Measurements from ENCODE around the gene BCR.
A peak's percentile ranks its signal among the peaks of the same experiment; 100 is the strongest.

The BCR gene

GRCh38 chr22:23178512-23179254 is 1.6 kb upstream of the BCR start:
- DNase-seq, result peak; percentile 62

DNA sequence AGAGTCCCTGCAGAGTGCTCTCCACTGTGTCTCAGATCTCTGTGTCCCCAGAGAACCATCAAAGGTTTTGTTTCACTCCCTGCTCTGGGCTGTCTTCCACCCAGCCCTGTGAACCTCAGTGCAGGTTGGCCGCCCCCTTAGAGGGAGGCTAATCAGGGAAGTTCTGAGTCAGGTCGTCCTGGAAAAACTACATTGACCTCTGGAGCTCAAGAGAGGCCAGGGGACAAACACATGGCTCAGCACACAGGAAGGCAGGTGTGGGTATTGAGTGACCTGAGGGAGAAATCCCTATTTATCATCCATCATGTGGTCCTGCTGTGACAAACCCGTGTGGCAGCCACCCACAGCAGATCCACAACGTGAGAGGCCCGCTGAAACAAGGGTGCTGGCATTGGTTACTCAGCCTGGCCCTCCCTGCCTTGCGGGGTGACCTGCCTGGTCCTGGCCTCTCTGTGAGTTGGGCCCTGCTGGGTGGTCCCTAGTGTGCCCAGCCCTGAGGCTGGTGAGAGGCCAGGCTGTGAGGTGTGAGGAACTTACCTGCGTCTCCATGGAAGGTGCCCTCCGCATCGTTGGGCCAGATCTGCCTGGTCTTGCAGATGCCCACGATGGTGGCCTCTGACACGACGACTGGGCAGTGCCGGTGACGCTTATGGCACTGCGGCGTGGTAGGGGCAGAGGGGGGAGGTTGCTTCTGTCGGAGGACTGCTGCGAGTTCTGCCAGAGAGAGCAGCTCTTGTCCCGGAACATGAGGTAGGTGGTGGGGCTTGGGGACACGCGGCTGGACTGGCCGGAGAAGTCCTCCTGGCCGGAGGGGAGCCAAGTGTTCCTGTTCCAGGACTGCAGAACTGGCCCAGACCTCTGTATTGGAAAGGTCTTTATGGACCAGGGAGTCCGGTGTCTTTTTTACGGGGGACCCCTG is 669 bp upstream of the BCR start:
- DNase-seq, result no peak

DNA sequence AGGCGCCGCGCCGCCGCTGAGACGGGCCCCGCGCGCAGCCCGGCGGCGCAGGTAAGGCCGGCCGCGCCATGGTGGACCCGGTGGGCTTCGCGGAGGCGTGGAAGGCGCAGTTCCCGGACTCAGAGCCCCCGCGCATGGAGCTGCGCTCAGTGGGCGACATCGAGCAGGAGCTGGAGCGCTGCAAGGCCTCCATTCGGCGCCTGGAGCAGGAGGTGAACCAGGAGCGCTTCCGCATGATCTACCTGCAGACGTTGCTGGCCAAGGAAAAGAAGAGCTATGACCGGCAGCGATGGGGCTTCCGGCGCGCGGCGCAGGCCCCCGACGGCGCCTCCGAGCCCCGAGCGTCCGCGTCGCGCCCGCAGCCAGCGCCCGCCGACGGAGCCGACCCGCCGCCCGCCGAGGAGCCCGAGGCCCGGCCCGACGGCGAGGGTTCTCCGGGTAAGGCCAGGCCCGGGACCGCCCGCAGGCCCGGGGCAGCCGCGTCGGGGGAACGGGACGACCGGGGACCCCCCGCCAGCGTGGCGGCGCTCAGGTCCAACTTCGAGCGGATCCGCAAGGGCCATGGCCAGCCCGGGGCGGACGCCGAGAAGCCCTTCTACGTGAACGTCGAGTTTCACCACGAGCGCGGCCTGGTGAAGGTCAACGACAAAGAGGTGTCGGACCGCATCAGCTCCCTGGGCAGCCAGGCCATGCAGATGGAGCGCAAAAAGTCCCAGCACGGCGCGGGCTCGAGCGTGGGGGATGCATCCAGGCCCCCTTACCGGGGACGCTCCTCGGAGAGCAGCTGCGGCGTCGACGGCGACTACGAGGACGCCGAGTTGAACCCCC is 798 bp downstream of the BCR start:
- no peak for DNase-seq

- no peak for DNase-seq
Measured at GRCh38 chr22:23181721-23182308, 1.5 kb downstream of the BCR start.

GRCh38 chr22:23182309-23183060 is 2.2 kb downstream of the BCR start:
- DNase-seq, result peak; percentile 48

DNA sequence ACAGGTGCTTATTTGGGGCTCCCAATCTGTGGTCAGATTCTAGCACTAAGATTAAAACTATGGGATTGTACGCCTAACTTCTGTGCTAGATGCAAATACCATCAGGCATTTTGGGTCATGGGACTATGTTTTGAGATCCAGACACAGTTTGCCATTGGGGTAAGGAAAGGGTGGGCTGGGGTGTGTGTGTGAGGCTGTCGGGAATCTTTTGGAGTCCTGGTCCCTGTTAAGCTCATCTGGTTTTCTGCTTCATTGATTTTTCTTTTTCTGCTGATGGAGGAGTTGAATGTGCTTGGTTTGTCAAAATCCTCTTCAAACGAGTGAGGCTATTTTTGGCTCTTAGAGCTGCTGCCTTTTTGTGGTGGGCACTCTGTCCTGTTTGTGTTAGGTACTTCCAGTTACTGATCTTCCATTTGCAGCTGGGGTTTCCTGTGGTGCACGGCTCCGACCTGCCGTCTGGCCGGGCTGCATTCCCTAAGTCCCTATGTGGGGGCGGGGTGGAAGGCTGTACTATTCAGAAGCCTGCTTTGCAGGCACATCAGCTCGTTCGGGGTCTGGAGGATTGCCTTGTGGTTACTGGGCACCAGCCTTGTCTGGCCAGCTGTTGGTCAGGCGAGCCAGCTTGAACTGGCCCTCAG is 2.9 kb downstream of the BCR start:
- DNase-seq, result no peak

- no peak for DNase-seq
Measured at GRCh38 chr22:23184100-23184763, 3.9 kb downstream of the BCR start.

- no peak for DNase-seq
Measured at GRCh38 chr22:23184764-23185113, 4.4 kb downstream of the BCR start.

DNA sequence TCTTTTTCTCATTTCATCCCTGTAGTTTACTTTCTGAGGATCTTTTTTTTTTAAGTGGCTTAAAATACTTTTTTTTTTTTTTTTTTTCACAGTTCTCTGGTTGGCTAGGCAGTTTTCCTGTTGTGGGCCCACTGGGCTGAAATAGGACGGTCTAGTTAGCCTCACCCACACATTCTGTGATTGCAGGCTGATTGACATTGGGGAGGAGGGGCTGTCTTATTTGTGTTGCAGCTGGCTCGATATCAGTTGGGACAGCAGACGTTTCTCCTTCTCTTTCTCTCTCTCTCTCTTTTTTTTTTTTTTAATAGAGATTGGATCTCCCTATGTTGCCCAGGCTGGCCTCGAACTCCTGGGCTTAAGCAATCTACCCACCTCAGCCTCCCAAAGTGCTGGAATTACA is 6.9 kb downstream of the BCR start:
- peak; percentile 78 for DNase-seq

GRCh38 chr22:23187871-23188700 is 7.8 kb downstream of the BCR start:
- no peak for DNase-seq

DNA sequence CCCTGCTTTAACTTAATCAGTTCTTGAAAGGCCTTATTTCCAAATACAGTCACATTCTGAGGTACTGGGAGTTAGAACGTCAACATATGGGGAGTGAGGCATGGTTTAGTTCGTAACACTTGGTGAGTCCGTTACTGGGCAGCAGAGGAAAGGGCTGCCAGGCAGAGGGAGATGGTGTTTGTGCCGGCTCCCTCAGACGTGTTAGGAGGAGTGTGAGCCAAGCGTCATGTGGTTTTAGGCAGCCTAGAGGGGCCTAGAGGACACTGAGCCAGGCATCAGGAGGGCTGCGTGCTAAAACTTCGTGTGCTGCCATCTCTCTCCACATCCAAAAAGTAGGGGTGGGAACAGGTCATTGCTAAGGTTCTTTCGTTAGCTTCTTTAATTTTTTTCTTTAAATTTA is 10.2 kb downstream of the BCR start:
- DNase-seq, result no peak

- no peak for DNase-seq
Measured at GRCh38 chr22:23192133-23192532, 11.8 kb downstream of the BCR start.

GRCh38 chr22:23192558-23192957 is 12.2 kb downstream of the BCR start:
- DNase-seq, result no peak

GRCh38 chr22:23193196-23193827 is 13.0 kb downstream of the BCR start:
- no peak for DNase-seq

GRCh38 chr22:23193882-23194281 is 13.6 kb downstream of the BCR start:
- DNase-seq, result no peak

DNA sequence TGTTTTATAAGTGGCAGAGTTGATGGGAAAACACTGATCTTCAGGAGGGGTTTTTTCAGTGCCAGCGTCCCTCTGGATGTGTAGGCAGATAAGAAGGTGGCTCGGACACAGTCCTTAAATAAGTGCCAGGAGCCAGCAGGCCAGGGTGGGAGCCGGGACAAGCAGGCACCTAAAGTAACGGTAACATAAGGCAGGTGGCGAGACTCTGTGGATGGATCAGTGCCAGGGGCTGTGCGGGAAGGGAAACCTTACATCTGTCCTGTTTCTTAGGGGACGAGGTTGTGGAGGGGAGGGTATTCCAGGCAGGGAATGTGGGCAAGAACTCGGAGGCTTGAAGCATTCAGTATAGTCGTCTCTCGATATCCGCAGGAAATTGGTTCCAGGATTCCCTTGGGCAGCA is 15.9 kb downstream of the BCR start:
- DNase-seq, result no peak

GRCh38 chr22:23197836-23198235 is 17.5 kb downstream of the BCR start:
- DNase-seq, result no peak

GRCh38 chr22:23199159-23199558 is 18.9 kb downstream of the BCR start:
- no peak for DNase-seq

DNA sequence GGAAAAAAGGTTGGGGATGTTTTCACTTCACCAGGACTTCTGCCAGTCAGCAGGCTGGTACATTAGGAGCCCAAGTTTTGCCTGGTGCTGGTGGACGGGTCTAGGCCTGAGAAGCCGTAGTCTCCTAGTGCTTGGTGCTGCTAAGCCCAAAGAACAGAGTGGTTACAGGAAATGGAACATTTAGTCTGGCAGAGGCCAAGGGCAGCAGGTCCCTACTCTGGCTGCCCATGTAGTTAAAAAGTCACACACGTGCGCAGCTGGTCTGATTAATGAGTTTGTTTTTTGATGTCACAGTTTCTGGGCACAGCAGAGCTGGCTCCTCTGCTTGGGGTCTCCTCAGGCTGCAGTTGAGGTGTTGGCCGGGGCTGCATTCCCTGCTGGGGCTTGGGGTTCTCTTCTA is 20.6 kb downstream of the BCR start:
- no peak for DNase-seq

Data from hematopoietic multipotent progenitor cell treated with erythropoietin and hydrocortisone succinate and interleukin-3 and kit ligand, for 8 days (in vitro differentiated cells).